BLaER1 (cell line): ENCODE results near the gene SMIM14.
A peak's percentile ranks its signal among the peaks of the same experiment; 100 is the strongest.
"Not testable (repeated sequence)": the region's sequence is repeated elsewhere in the genome, so short reads cannot be mapped to it uniquely, and the experiment has no call there.

Experiments used
- H3K27ac ChIP-seq: shearing (Covaris generic); formaldehyde crosslinking; 2 replicates; pipeline ENCODE4 v1.8.1; 2022
- H3K27me3 ChIP-seq: shearing (Covaris generic); formaldehyde crosslinking; 2 replicates; pipeline ENCODE4 v1.8.1; 2022
- H3K36me3 ChIP-seq: shearing (Covaris generic); formaldehyde crosslinking; 2 replicates; pipeline ENCODE4 v1.8.1; 2022
- H3K4me1 ChIP-seq: shearing (Covaris generic); formaldehyde crosslinking; 2 replicates; pipeline ENCODE4 v1.8.1; 2022
- H3K4me2 ChIP-seq: shearing (Covaris generic); formaldehyde crosslinking; 2 replicates; pipeline ENCODE4 v1.8.1; 2022
- H3K4me3 ChIP-seq: shearing (Covaris generic); formaldehyde crosslinking; 2 replicates; pipeline ENCODE4 v1.8.1; 2022
- H3K9ac ChIP-seq: shearing (Covaris generic); formaldehyde crosslinking; 2 replicates; pipeline ENCODE4 v1.8.1; 2022
- H3K9me3 ChIP-seq: shearing (Covaris generic); formaldehyde crosslinking; 2 replicates; pipeline ENCODE4 v1.8.1; 2022
- H4K20me1 ChIP-seq: shearing (Covaris generic); formaldehyde crosslinking; 2 replicates; pipeline ENCODE4 v1.8.1; 2022
- Cebpa-rat ChIP-seq: shearing (Covaris generic); IDR thresholded peaks from 2 replicates; pipeline ENCODE4 v1.8.1; 2022

Gene SMIM14

DNA sequence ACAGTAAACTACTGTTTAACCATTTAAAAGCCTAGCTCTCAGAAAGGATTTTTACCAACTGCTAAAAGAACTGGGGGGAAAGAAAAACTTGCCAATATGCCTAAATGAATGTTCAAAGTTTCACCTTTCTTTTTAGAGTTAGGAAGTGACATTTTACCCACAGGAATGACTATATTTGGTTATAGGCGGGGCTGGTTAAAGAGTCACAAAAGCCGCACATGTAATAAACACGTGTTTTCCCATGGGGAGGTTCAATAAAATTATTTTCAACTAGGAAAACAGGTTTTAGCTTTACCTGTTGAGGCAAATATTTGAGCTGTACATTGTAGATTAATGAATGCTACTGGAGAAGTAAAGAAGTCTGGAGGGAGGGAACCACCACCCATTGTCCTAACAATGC lies 69.9 kb downstream of the SMIM14 start:
- no peak overlapping the region for H3K4me3 ChIP-seq
- no peak for TF ChIP-seq Cebpa-rat
- 0 out of 2 replicates have a peak, but pooled peaks cover 5% of the 10 kb centered on the region for H3K4me1 ChIP-seq
- no peak overlapping the region for H3K4me2 ChIP-seq
- no peak overlapping the region for H3K27ac ChIP-seq
- no peak overlapping the region for H3K9ac ChIP-seq
- no peaks in the 10 kb centered on the region for H3K27me3 ChIP-seq
- no peaks in the 10 kb centered on the region for H4K20me1 ChIP-seq
- H3K36me3 ChIP-seq = peaks cover 33% of the 10 kb centered on the region
- H3K9me3 ChIP-seq = peaks cover 19% of the 10 kb centered on the region

DNA sequence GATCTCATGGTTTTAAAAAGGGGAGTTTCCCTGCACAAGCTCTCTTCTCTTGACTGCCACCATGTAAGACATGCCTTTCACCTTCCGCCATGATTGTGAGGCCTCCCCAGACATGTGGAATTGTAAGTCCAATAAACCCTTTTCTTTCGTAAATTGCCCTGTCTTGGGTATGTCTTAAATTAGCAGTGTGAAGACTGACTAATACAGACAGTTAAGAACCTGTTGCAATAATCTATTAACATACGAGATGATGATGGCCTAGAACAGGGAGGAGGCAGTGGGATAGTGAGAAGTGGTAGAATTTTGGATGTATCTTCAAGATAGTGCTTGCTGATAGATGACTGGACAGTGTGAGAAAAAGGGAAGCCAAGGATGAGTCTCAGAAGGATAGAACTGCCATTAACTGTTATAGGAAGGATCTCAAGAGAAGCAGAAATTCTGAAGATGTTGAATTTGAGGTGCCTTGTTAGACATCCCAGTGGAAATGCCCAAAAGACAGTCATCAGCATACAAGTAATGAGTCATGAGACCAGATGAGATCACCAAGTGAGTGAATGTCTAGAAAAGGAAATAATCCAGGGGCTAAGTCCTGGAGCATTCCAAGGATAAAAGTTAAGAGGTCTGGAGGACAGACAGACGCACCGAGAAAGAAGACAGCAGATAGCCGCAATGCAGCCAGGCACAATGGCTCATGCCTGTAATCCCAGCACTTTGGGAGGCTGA lies 72.6 kb downstream of the SMIM14 start:
- no peak for TF ChIP-seq Cebpa-rat
- no peak overlapping the region for H3K9ac ChIP-seq
- no peak overlapping the region for H3K27ac ChIP-seq
- peaks cover 29% of the 10 kb centered on the region for H3K36me3 ChIP-seq
- H4K20me1 ChIP-seq = no peaks in the 10 kb centered on the region
- H3K27me3 ChIP-seq = no peaks in the 10 kb centered on the region
- 0 out of 2 replicates have a peak, but pooled peaks cover 5% of the 10 kb centered on the region for H3K4me1 ChIP-seq
- no peak overlapping the region for H3K4me3 ChIP-seq
- peaks cover 19% of the 10 kb centered on the region for H3K9me3 ChIP-seq
- H3K4me2 ChIP-seq = no peak overlapping the region

DNA sequence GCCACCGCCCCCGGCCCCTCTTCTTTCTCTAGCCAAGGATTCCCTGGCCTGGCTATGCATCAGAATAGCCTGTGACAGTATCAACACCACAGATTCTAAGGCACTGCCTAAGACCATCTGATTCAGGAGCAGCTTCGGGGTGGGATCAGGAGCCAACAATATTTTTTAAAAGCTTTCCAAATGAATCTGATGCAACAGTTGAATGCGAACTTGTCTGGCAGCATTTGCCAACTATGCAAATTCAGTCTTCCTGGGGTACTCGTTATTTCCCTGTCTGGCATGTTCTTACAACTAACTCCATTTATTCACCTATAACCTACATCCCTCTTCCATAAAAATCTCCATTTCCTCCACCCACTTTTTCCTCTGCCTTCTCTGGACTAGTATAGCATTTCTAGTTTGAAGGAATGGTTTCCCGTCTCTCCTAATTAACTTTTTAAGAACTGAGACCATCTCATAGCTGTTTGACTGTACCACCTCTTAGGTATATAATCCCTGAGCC lies 75.3 kb downstream of the SMIM14 start:
- no peak overlapping the region for H3K9ac ChIP-seq
- H3K27me3 ChIP-seq = no peaks in the 10 kb centered on the region

DNA sequence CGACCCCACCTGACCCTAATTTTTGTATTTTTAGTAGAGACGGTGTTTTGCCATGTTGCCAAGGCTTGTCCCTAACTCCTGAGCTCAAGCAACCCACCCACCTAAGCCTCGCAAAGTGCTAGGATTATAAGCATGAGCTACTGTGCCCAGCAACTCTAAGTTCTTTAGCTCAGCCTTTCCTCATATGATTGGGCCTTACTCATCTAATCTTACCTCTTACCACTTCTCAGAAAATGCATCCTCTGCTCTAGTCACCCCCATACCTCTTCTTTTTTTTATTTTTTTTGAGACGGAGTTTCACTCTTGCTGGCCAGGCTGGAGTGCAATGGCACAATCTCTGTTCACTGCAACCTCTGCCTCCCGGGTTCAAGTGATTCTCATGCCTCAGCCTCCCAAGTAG lies 75.9 kb downstream of the SMIM14 start:
- Histone ChIP-seq H3K9me3 (peaks cover 19% of the 10 kb centered on the region), H3K4me3 (no peak overlapping the region), H4K20me1 (no peaks in the 10 kb centered on the region), H3K4me2 (no peak overlapping the region), H3K27ac (no peak overlapping the region), H3K9ac (no peak overlapping the region), H3K36me3 (peaks cover 46% of the 10 kb centered on the region), H3K27me3 (no peaks in the 10 kb centered on the region), H3K4me1 (no peaks in the 10 kb centered on the region)
- TF ChIP-seq Cebpa-rat = no peak

More for the DNA sequence above, 75.3 kb downstream of the SMIM14 start:
- no peak overlapping the region for H3K4me2 ChIP-seq
- TF ChIP-seq Cebpa-rat = no peak
- peaks cover 19% of the 10 kb centered on the region for H3K9me3 ChIP-seq
- H3K4me3 ChIP-seq = no peak overlapping the region
- no peaks in the 10 kb centered on the region for H4K20me1 ChIP-seq
- no peaks in the 10 kb centered on the region for H3K4me1 ChIP-seq
- H3K36me3 ChIP-seq = peaks cover 41% of the 10 kb centered on the region
- no peak overlapping the region for H3K27ac ChIP-seq

DNA sequence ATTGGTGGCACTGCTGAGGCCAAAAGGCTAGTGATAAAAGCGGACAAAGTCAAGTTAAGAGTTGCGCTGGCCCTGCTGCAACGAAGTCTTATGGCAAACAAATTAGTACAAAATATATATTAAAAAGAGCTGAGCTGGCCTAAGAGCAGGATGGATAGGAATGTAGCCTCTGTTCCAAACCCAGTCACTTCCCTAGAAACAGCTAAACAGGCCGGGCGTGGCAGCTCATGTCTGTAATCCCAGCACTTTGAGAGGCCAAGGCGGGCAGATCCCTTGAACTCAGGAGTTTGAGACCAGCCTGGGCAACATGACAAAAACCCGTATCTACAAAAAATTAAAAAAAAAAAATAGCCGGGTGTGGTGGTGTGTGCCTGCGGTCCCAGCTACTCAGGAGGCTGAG lies 79.0 kb downstream of the SMIM14 start:
- Histone ChIP-seq H3K36me3 (peaks cover 40% of the 10 kb centered on the region; the same call in 1 of the 2 replicates), H3K4me3 (no peak overlapping the region), H3K27me3 (no peaks in the 10 kb centered on the region), H3K27ac (no peak overlapping the region), H3K4me1 (no peaks in the 10 kb centered on the region), H3K4me2 (no peak overlapping the region), H3K9me3 (no peaks in the 10 kb centered on the region), H4K20me1 (no peaks in the 10 kb centered on the region), H3K9ac (no peak overlapping the region)
- TF ChIP-seq Cebpa-rat = no peak

DNA sequence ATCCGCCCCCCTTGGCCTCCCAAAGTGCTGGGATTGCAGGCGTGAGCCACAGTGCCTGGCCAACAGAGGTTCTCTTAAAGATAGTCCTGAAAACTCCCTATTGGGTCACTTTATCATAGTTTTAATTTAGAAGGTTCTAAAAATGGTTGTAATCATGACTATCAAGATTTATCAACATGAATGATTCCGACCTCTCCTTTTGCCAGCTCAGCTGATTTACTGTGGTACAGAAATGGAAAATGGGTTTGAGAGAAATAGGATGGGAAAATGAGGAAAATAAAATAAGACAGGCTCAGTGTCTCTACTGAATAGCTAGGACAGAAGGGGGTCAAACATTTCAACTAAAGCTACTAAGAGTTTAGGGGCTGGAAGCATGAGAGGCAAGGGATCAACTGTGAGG lies 83.2 kb downstream of the SMIM14 start:
- Histone ChIP-seq H3K9me3 (no peaks in the 10 kb centered on the region), H3K4me2 (no peak overlapping the region), H3K4me1 (no peaks in the 10 kb centered on the region), H3K4me3 (no peak overlapping the region), H3K27me3 (no peaks in the 10 kb centered on the region), H3K36me3 (peaks cover 43% of the 10 kb centered on the region; the same call in 1 of the 2 replicates), H3K9ac (no peak overlapping the region), H3K27ac (no peak overlapping the region), H4K20me1 (no peaks in the 10 kb centered on the region)
- no peak for TF ChIP-seq Cebpa-rat

DNA sequence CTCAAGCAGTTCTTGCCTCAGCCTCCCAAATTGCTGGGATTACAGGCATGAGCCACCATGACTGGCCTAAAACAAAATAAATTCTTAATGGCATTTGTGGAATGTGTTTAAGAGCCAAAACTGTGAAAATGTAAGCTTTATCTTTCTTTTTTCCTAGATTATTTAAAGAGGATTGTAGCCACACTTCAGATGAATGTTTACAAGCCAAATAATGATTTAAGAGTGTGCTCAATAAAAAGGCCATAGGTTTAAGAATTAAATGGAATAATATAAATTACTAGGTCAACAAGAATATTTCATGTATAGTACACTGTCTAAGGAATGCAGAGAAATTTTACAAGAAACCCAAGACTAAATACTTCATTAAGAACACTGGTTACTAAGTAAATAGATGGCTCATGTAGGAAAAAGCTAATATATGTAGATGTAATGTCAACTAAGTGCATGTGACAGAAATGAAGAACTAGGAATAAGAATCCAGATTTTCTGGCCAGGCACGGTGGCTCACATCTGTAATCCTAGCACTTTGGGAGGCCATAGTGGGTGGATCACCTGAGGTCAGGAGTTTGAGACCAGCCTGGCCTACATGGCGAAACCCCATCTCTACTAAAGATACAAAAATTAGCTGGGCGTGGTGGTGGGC lies 90.1 kb downstream of the SMIM14 start:
- H3K27me3 ChIP-seq = no peaks in the 10 kb centered on the region
- peaks cover 9% of the 10 kb centered on the region for H3K9me3 ChIP-seq
- TF ChIP-seq Cebpa-rat = no peak
- 0 out of 2 replicates have a peak, but pooled peaks cover 17% of the 10 kb centered on the region for H3K36me3 ChIP-seq
- H3K4me2 ChIP-seq = no peak overlapping the region
- H3K27ac ChIP-seq = no peak overlapping the region
- H3K4me1 ChIP-seq = no peaks in the 10 kb centered on the region
- H3K9ac ChIP-seq = no peak overlapping the region
- no peak overlapping the region for H3K4me3 ChIP-seq
- no peaks in the 10 kb centered on the region for H4K20me1 ChIP-seq

DNA sequence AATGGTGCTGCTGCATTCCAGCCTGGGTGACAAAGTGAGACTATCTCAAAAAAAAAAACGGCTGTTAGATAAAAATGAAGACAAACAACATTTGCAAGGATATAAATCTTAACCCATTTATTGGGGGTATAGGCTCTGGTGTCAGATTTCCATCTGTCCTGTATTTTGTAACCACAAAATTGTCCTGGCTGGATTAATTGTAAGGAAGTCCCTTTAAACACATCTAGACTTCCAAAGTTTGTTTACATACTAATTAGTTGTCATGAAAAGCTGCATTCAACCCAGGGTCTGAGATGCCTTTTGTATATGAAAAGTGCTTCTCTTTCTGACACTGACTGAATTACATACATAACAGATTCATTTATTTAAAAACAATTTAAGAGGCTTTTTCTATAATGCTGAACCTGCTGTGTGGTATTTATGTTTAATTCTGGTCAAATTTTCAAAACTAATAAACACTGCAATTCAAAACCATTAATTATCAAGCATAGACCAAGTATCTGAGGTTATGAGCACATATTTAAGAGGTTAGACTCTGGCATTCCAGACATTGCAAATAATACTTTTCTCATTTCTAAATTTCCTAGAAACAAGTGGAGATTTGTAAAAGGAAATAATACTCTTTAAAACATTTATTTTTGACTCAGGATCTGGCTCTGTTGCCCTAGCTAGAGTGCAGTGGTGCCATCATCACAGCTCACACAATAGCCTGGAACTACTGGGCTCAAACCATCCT lies 93.9 kb downstream of the SMIM14 start:
- no peak overlapping the region for H3K4me2 ChIP-seq
- no peak overlapping the region for H3K27ac ChIP-seq
- H3K4me3 ChIP-seq = no peak overlapping the region
- peaks cover 23% of the 10 kb centered on the region for H3K4me1 ChIP-seq
- H4K20me1 ChIP-seq = no peaks in the 10 kb centered on the region
- no peak overlapping the region for H3K9ac ChIP-seq
- H3K36me3 ChIP-seq = 0 out of 2 replicates have a peak, but pooled peaks cover 16% of the 10 kb centered on the region
- H3K9me3 ChIP-seq = peaks cover 11% of the 10 kb centered on the region
- no peak for TF ChIP-seq Cebpa-rat
- H3K27me3 ChIP-seq = no peaks in the 10 kb centered on the region

DNA sequence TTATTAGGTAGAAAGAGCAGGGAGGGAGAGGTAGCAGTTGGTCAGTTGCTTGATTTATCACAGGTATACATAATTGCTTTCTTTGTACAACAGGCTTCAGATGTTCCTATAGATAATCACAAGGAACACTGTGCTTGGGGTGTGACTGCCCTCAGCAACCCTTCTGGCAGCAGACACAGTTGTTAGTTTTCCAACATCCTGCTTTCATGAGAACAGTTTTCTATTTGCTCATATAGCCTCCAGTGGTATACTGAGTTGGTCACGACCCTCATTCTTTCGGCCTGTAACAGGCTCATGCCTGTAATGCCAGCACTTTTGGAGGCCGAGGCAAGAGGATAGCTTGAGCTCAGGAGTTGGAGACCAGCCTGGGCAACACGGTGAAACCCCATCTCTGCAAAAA lies 94.6 kb downstream of the SMIM14 start:
- H3K9ac ChIP-seq, H3K27me3 ChIP-seq, H3K4me3 ChIP-seq, H3K4me2 ChIP-seq, H3K27ac ChIP-seq, H4K20me1 ChIP-seq: not testable (repeated sequence)
- Histone ChIP-seq H3K9me3 (peaks cover 11% of the 10 kb centered on the region), H3K4me1 (peaks cover 23% of the 10 kb centered on the region), H3K36me3 (0 out of 2 replicates have a peak, but pooled peaks cover 13% of the 10 kb centered on the region)

DNA sequence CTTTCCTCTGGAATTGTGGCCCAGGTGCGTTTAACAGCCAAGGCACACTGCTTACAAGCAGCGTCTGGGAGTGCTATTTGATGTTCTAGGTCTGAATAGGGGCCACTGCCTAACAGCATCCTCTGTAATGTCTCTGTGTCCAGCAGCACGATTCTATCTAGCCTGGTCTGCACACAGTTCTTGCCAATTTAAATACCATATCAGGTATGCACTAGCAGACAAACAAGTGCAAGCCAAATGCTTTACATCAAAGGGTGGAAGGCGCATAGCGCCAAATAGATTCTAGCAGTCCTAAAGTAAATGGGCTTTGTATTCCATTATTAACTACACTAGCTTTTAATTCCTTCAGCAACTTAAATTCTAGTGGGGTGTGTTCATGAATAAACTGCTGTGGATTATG lies 95.6 kb downstream of the SMIM14 start:
- TF ChIP-seq Cebpa-rat = no peak
- H3K27ac ChIP-seq = no peak overlapping the region
- peak overlapping the region; percentile 64 for H3K4me2 ChIP-seq
- H3K36me3 ChIP-seq = 0 out of 2 replicates have a peak, but pooled peaks cover 9% of the 10 kb centered on the region
- H3K4me1 ChIP-seq = peaks cover 23% of the 10 kb centered on the region
- H3K27me3 ChIP-seq = no peaks in the 10 kb centered on the region
- H3K4me3 ChIP-seq = no peak overlapping the region
- no peak overlapping the region for H3K9ac ChIP-seq
- H3K9me3 ChIP-seq = peaks cover 11% of the 10 kb centered on the region
- H4K20me1 ChIP-seq = no peaks in the 10 kb centered on the region
